HG02885 (cell line): ENCODE results near the gene POLD2.

ENCODE experiments used
- ATAC-seq: cut with Tn5 transposase; IDR thresholded peaks from one replicate; pipeline ENCODE4 v1.9.1; 2021; ENCODE audit warnings: mild to moderate bottlenecking; ENCODE audit not compliant: unreplicated experiment, poor library complexity

Gene POLD2

GRCh38 chr7:44084701-44085100 lies 38.6 kb downstream of the POLD2 start:
- ATAC-seq = no peak

- no peak for ATAC-seq
Observed at GRCh38 chr7:44083796-44084195, 39.6 kb downstream of the POLD2 start.

- peak; percentile 93 for ATAC-seq
Observed at GRCh38 chr7:44082541-44083207, 40.7 kb downstream of the POLD2 start.

- ATAC-seq = no peak
Observed at GRCh38 chr7:44081266-44081748, 42.0 kb downstream of the POLD2 start.

GRCh38 chr7:44080686-44081265 lies 42.6 kb downstream of the POLD2 start:
- ATAC-seq = no peak

GRCh38 chr7:44080118-44080517 lies 43.2 kb downstream of the POLD2 start:
- ATAC-seq = no peak

GRCh38 chr7:44079331-44080021 lies 43.9 kb downstream of the POLD2 start:
- ATAC-seq = no peak

- no peak for ATAC-seq
Observed at GRCh38 chr7:44078521-44078920, 44.8 kb downstream of the POLD2 start.

- no peak for ATAC-seq
Observed at GRCh38 chr7:44077681-44078091, 45.7 kb downstream of the POLD2 start.

- ATAC-seq = no peak
Observed at GRCh38 chr7:44077061-44077460, 46.3 kb downstream of the POLD2 start.

- no peak for ATAC-seq
Observed at GRCh38 chr7:44076101-44076895, 47.0 kb downstream of the POLD2 start.

GRCh38 chr7:44075296-44076075 lies 47.9 kb downstream of the POLD2 start:
- no peak for ATAC-seq

GRCh38 chr7:44074349-44074695 lies 49.0 kb downstream of the POLD2 start:
- no peak for ATAC-seq

GRCh38 chr7:44073664-44074348 lies 49.5 kb downstream of the POLD2 start:
- ATAC-seq = peak; percentile 64

- no peak for ATAC-seq
Observed at GRCh38 chr7:44072364-44073231, 50.8 kb downstream of the POLD2 start.

- no peak for ATAC-seq
Observed at GRCh38 chr7:44071726-44072363, 51.5 kb downstream of the POLD2 start.

GRCh38 chr7:44068054-44068453 lies 55.3 kb downstream of the POLD2 start:
- no peak for ATAC-seq
